Activated CD4-positive, alpha-beta T cell treated with anti-CD3 and anti-CD28 coated beads, Interleukin-2, amount 10 ng/mL, durations not matched to agents 7 days and 5 days (primary cell): ENCODE measurements around the gene LRRC75A. TPM values are rescaled to one million over a fixed set of nuclear protein-coding genes. Genes with fewer than 3 reads are reported as not detected.

Experiments used
- CTCF ChIA-PET: fragments of 350-600 bp; sonication (Branson Sonifier 250); formaldehyde crosslinking; loops from one replicate; lab custom pipeline; 2021; ENCODE audit warnings: antibody characterized with exemption; lab: Charles Lee
- POLR2A ChIA-PET: fragments of 350-600 bp; sonication (Branson Sonifier 250); formaldehyde crosslinking; loops from one replicate; lab custom pipeline; 2021; ENCODE audit warnings: antibody characterized with exemption; lab: Charles Lee
- DNase-seq: peaks from one replicate; pipeline ENCODE4 v3.0.0-alpha.2; 2020
- H3K27ac Mint-ChIP-seq: one replicate; pipeline ENCODE4 v1.8.0; 2021; ENCODE audit warnings: mild to moderate bottlenecking, moderate library complexity, mixed read lengths
- H3K27me3 Mint-ChIP-seq: one replicate; pipeline ENCODE4 v1.8.0; 2021; ENCODE audit warnings: mixed read lengths
- H3K36me3 Mint-ChIP-seq: one replicate; pipeline ENCODE4 v1.8.0; 2021; ENCODE audit warnings: low read depth, mixed read lengths
- H3K4me1 Mint-ChIP-seq: one replicate; pipeline ENCODE4 v1.8.0; 2021; ENCODE audit warnings: mixed read lengths
- H3K4me3 Mint-ChIP-seq: one replicate; pipeline ENCODE4 v1.8.0; 2021; ENCODE audit warnings: mild to moderate bottlenecking, moderate library complexity, mixed read lengths
- H3K9me3 Mint-ChIP-seq: one replicate; pipeline ENCODE4 v1.8.0; 2021; ENCODE audit warnings: mixed read lengths
- total RNA-seq, 2 experiments: library from RNA; stranded (reverse); gene quantifications; one replicate each; pipeline ENCODE4 v1.2.3, GENCODE V29; 2021

Gene LRRC75A
- total RNA-seq, 2 experiments from 2014 or later, result 1.7 to 2.0 TPM

GRCh38 chr17:16477255-16477654 is 14.7 kb downstream of the LRRC75A start:
- Mint-ChIP-seq H3K27ac (no peak overlapping the region), H3K36me3 (no peaks in the 10 kb centered on the region), H3K4me1 (no peaks in the 10 kb centered on the region), H3K4me3 (no peak overlapping the region), H3K27me3 (no peaks in the 10 kb centered on the region), H3K9me3 (no peaks in the 10 kb centered on the region)
- CTCF ChIA-PET, result no interaction called here
- DNase-seq, result no peak
- POLR2A ChIA-PET, result no interaction called here

- ChIA-PET POLR2A (no interaction called here), CTCF (interaction anchor here (0.8 kb wide), 2 partner anchors 13 to 43 kb away, joined by 3 to 4 read pairs; no protein-coding TSS in a partner anchor)
- Mint-ChIP-seq H3K4me1 (peaks cover 2% of the 10 kb centered on the region), H3K9me3 (no peaks in the 10 kb centered on the region), H3K36me3 (no peaks in the 10 kb centered on the region), H3K4me3 (no peak overlapping the region), H3K27ac (no peak overlapping the region), H3K27me3 (no peaks in the 10 kb centered on the region)
- no peak for DNase-seq
Observed at GRCh38 chr17:16475179-16475704, 16.8 kb downstream of the LRRC75A start.

- ChIA-PET CTCF (no interaction called here), POLR2A (no interaction called here)
- H3K4me1 Mint-ChIP-seq, result peaks cover 2% of the 10 kb centered on the region
- H3K36me3 Mint-ChIP-seq, result no peaks in the 10 kb centered on the region
- DNase-seq, result no peak
- H3K4me3 Mint-ChIP-seq, result no peak overlapping the region
- no peaks in the 10 kb centered on the region for H3K27me3 Mint-ChIP-seq
- no peak overlapping the region for H3K27ac Mint-ChIP-seq
- H3K9me3 Mint-ChIP-seq, result no peaks in the 10 kb centered on the region
Observed at GRCh38 chr17:16474012-16474725, 17.8 kb downstream of the LRRC75A start.

- ChIA-PET CTCF (interaction anchor here (1.7 kb wide), 1 partner anchor 12 kb away, joined by 4 read pairs; no protein-coding TSS in a partner anchor), POLR2A (no interaction called here)
- Mint-ChIP-seq H3K36me3 (no peaks in the 10 kb centered on the region), H3K4me1 (peaks cover 2% of the 10 kb centered on the region), H3K27ac (no peak overlapping the region), H3K4me3 (no peak overlapping the region), H3K27me3 (no peaks in the 10 kb centered on the region), H3K9me3 (no peaks in the 10 kb centered on the region)
- no peak for DNase-seq
Observed at GRCh38 chr17:16473044-16474011, 18.7 kb downstream of the LRRC75A start.

- ChIA-PET POLR2A (no interaction called here), CTCF (interaction anchor here (1.7 kb wide), 1 partner anchor 12 kb away, joined by 4 read pairs; no protein-coding TSS in a partner anchor)
- Mint-ChIP-seq H3K27me3 (no peaks in the 10 kb centered on the region), H3K36me3 (no peaks in the 10 kb centered on the region), H3K4me1 (peaks cover 2% of the 10 kb centered on the region), H3K9me3 (no peaks in the 10 kb centered on the region), H3K27ac (no peak overlapping the region), H3K4me3 (no peak overlapping the region)
- no peak for DNase-seq
Observed at GRCh38 chr17:16472539-16472938, 19.5 kb downstream of the LRRC75A start.

- Mint-ChIP-seq H3K9me3 (no peaks in the 10 kb centered on the region), H3K4me3 (no peak overlapping the region), H3K27ac (no peak overlapping the region), H3K36me3 (no peaks in the 10 kb centered on the region), H3K27me3 (no peaks in the 10 kb centered on the region), H3K4me1 (peaks cover 2% of the 10 kb centered on the region)
- ChIA-PET POLR2A (interaction anchor here (0.6 kb wide), 1 partner anchor 706 kb away, joined by 3 read pairs; no protein-coding TSS in a partner anchor), CTCF (no interaction called here)
- no peak for DNase-seq
Observed at GRCh38 chr17:16471295-16471694, 20.7 kb downstream of the LRRC75A start.

- Mint-ChIP-seq H3K36me3 (no peaks in the 10 kb centered on the region), H3K27me3 (no peaks in the 10 kb centered on the region), H3K9me3 (no peaks in the 10 kb centered on the region), H3K4me1 (peaks cover 2% of the 10 kb centered on the region), H3K27ac (no peak overlapping the region), H3K4me3 (no peak overlapping the region)
- no peak for DNase-seq
- ChIA-PET CTCF (interaction anchor here (0.6 to 1.2 kb wide), 2 partner anchors 19 to 235 kb away, joined by 3 read pairs; no protein-coding TSS in a partner anchor), POLR2A (no interaction called here)
Observed at GRCh38 chr17:16470265-16470664, 21.7 kb downstream of the LRRC75A start.

GRCh38 chr17:16468428-16468992 is 23.5 kb downstream of the LRRC75A start:
- ChIA-PET POLR2A (no interaction called here), CTCF (interaction anchor here (0.6 kb wide), 1 partner anchor 119 kb away, joined by 4 read pairs; no protein-coding TSS in a partner anchor)
- H3K36me3 Mint-ChIP-seq, result no peaks in the 10 kb centered on the region
- no peaks in the 10 kb centered on the region for H3K9me3 Mint-ChIP-seq
- peaks cover 2% of the 10 kb centered on the region for H3K4me1 Mint-ChIP-seq
- H3K27me3 Mint-ChIP-seq, result no peaks in the 10 kb centered on the region
- no peak overlapping the region for H3K4me3 Mint-ChIP-seq
- no peak overlapping the region for H3K27ac Mint-ChIP-seq
- DNase-seq, result no peak

- peak overlapping the region; percentile 68 for H3K27ac Mint-ChIP-seq
- H3K4me3 Mint-ChIP-seq, result no peak overlapping the region
- H3K4me1 Mint-ChIP-seq, result peaks cover 2% of the 10 kb centered on the region
- no peaks in the 10 kb centered on the region for H3K27me3 Mint-ChIP-seq
- no peaks in the 10 kb centered on the region for H3K9me3 Mint-ChIP-seq
- ChIA-PET CTCF (no interaction called here), POLR2A (no interaction called here)
- no peak for DNase-seq
- no peaks in the 10 kb centered on the region for H3K36me3 Mint-ChIP-seq
Observed at GRCh38 chr17:16467886-16468285, 24.1 kb downstream of the LRRC75A start.

GRCh38 chr17:16467044-16467443 is 24.9 kb downstream of the LRRC75A start:
- no peak for DNase-seq
- no peak overlapping the region for H3K4me3 Mint-ChIP-seq
- peaks cover 2% of the 10 kb centered on the region for H3K4me1 Mint-ChIP-seq
- no peaks in the 10 kb centered on the region for H3K36me3 Mint-ChIP-seq
- no peak overlapping the region for H3K27ac Mint-ChIP-seq
- H3K9me3 Mint-ChIP-seq, result no peaks in the 10 kb centered on the region
- H3K27me3 Mint-ChIP-seq, result no peaks in the 10 kb centered on the region
- ChIA-PET POLR2A (no interaction called here), CTCF (no interaction called here)

GRCh38 chr17:16466407-16466806 is 25.6 kb downstream of the LRRC75A start:
- Mint-ChIP-seq H3K4me3 (no peak overlapping the region), H3K27ac (no peak overlapping the region), H3K9me3 (no peaks in the 10 kb centered on the region), H3K27me3 (no peaks in the 10 kb centered on the region), H3K36me3 (no peaks in the 10 kb centered on the region), H3K4me1 (no peaks in the 10 kb centered on the region)
- CTCF ChIA-PET, result no interaction called here
- no peak for DNase-seq
- POLR2A ChIA-PET, result no interaction called here

GRCh38 chr17:16465861-16466338 is 26.1 kb downstream of the LRRC75A start:
- ChIA-PET CTCF (interaction anchor here (2.9 kb wide), 1 partner anchor 13 kb away, joined by 15 read pairs; no protein-coding TSS in a partner anchor), POLR2A (no interaction called here)
- no peaks in the 10 kb centered on the region for H3K27me3 Mint-ChIP-seq
- no peak overlapping the region for H3K4me3 Mint-ChIP-seq
- H3K4me1 Mint-ChIP-seq, result no peaks in the 10 kb centered on the region
- no peaks in the 10 kb centered on the region for H3K9me3 Mint-ChIP-seq
- no peak overlapping the region for H3K27ac Mint-ChIP-seq
- no peak for DNase-seq
- no peaks in the 10 kb centered on the region for H3K36me3 Mint-ChIP-seq
